H1 (cell line): ENCODE measurements around the gene MSI2. TPM values are rescaled to one million over a fixed set of nuclear protein-coding genes. Genes with fewer than 3 reads are reported as not detected.

Experiments used
- CBX5 ChIP-seq: fragments of 300-800, 300-1000 bp; sonication (generic); IDR thresholded peaks from 2 replicates; pipeline ENCODE4 v1.7.1; 2016; ENCODE audit warnings: antibody characterized with exemption, low read length, low read depth
- EGR1 ChIP-seq: IDR thresholded peaks from 2 replicates; pipeline ENCODE4 v1.6.1; 2011; ENCODE audit warnings: low read depth, low read length, borderline replicate concordance
- HDAC6 ChIP-seq: IDR thresholded peaks from one replicate; pipeline ENCODE4 v1.7.1; 2012; ENCODE audit warnings: low read depth, mild to moderate bottlenecking, inconsistent platforms, low read length, moderate library complexity
- JUND ChIP-seq: IDR thresholded peaks from 2 replicates; pipeline ENCODE4 v1.6.1; 2011; ENCODE audit warnings: mild to moderate bottlenecking, improper control_type of control experiment, low read length
- POLR2A ChIP-seq, 2 experiments: IDR thresholded peaks; 1 replicate in 1 of 2; 2 replicates in 1 of 2; pipeline ENCODE4 v1.6.1; 2011; ENCODE audit warnings: low read depth in 2 of 2, low read length in 2 of 2, mild to moderate bottlenecking in 2 of 2; ENCODE audit errors: control extremely low read depth in 1 of 2
- SIX5 ChIP-seq: IDR thresholded peaks from 2 replicates; pipeline ENCODE4 v1.6.1; 2011; ENCODE audit warnings: mild to moderate bottlenecking, low read depth, low read length
- SUZ12 ChIP-seq: fragments of 200-600 bp; sonication (generic); IDR thresholded peaks from 2 replicates; pipeline ENCODE4 v1.6.1; 2012; ENCODE audit warnings: mild to moderate bottlenecking, inconsistent platforms, low read length, moderate library complexity, mixed read lengths
- TEAD4 ChIP-seq: IDR thresholded peaks from 2 replicates; pipeline ENCODE4 v1.6.1; 2012; ENCODE audit warnings: low read depth, low read length, inconsistent platforms, mixed read lengths
- polyA plus RNA-seq, 7 experiments: library from polyadenylated mRNA; depleted of rRNA in 3 of 7; stranded (reverse) in 5 of 7; unstranded in 2 of 7; fragments of >200 nt in 5 of 7; fragments of 200-250 nt in 2 of 7; gene quantifications; 1 replicate in 5 of 7; 2 replicates in 1 of 7; 4 replicates in 1 of 7; pipeline versions ENCODE4 v1.2.1 to v1.2.3, GENCODE V29; 2011 to 2013; ENCODE audit warnings: missing spikeins in 2 of 7, mixed read lengths in 2 of 7
- total RNA-seq: library from RNA; stranded (reverse); fragmentation: NEBNext Ultra II Directional; extraction: Animal tissue kit (Norgen Biotek cat#: 25700); gene quantifications from 2 replicates; pipeline ENCODE4 v1.2.1, GENCODE V29; 2021

MSI2 gene
- total and polyA plus RNA-seq, 2 of the 8 experiments (the other 6 are each of a cell fraction or from before 2014, with no cell fraction given), result 36.7 to 80.6 TPM

- TF ChIP-seq EGR1 (no peak), SIX5 (no peak), JUND (no peak), TEAD4 (no peak), SUZ12 (no peak), CBX5 (no peak), HDAC6 (no peak), POLR2A (IDR thresholded peaks at IDR 0.05; ENCODE audit: control extremely low read depth in 1 of 2, low read depth in 2 of 2, low read length in 2 of 2) (no peak)
Observed at GRCh38 chr17:57442401-57442823, 186.1 kb downstream of the MSI2 start (continued).
